ENCODE data around the gene PAWR.
A peak's percentile ranks its signal among the peaks of the same experiment; 100 is the strongest.

PAWR gene

GRCh38 chr12:79674629-79675028 lies 16.1 kb downstream of the PAWR start:
- H3K27ac Mint-ChIP-seq: no peak overlapping the region
- no peak overlapping the region for H3K4me3 Mint-ChIP-seq
- peaks cover 15% of the 10 kb centered on the region for H3K9me3 Mint-ChIP-seq
- peaks cover 37% of the 10 kb centered on the region for H3K36me3 Mint-ChIP-seq (ENCODE audit: low read depth)
- H3K4me1 Mint-ChIP-seq: peaks cover 6% of the 10 kb centered on the region
- TF ChIP-seq, protein P1, sequence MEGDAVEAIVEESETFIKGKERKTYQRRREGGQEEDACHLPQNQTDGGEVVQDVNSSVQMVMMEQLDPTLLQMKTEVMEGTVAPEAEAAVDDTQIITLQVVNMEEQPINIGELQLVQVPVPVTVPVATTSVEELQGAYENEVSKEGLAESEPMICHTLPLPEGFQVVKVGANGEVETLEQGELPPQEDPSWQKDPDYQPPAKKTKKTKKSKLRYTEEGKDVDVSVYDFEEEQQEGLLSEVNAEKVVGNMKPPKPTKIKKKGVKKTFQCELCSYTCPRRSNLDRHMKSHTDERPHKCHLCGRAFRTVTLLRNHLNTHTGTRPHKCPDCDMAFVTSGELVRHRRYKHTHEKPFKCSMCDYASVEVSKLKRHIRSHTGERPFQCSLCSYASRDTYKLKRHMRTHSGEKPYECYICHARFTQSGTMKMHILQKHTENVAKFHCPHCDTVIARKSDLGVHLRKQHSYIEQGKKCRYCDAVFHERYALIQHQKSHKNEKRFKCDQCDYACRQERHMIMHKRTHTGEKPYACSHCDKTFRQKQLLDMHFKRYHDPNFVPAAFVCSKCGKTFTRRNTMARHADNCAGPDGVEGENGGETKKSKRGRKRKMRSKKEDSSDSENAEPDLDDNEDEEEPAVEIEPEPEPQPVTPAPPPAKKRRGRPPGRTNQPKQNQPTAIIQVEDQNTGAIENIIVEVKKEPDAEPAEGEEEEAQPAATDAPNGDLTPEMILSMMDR (IDR thresholded peaks at IDR 0.05; ENCODE audit: unreplicated experiment in 3 of 3): no peak
- H3K27me3 Mint-ChIP-seq (ENCODE audit: low read depth): no peaks in the 10 kb centered on the region

GRCh38 chr12:79673354-79673753 lies 17.4 kb downstream of the PAWR start:
- Mint-ChIP-seq H3K36me3 (ENCODE audit: low read depth) (peaks cover 37% of the 10 kb centered on the region), H3K9me3 (peaks cover 15% of the 10 kb centered on the region), H3K27me3 (ENCODE audit: low read depth) (no peaks in the 10 kb centered on the region), H3K4me1 (peaks cover 6% of the 10 kb centered on the region), H3K27ac (peak overlapping the region in 1 of 3 experiments; percentile 13), H3K4me3 (no peak overlapping the region)
- TF ChIP-seq, protein P1 (IDR thresholded peaks at IDR 0.05; ENCODE audit: unreplicated experiment in 3 of 3): no peak

DNA sequence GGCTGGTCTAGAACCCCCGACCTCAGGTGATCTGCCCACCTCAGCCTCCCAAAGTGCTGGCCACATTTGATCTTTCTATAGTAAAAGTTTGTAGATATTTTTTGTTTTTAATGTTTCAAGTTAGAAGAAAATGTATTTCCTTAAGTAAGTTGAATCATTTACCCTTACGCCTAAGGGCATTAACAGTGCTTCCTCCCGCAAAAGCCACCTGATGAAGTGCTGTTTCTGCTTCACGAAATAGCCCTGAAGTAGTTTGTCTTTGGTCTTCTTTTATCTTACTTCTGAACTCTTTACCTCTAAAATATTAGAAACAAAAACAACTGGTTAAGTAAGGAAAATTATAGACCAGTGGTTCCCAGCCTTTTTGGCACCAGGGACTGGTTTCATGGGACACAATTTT lies 22.7 kb downstream of the PAWR start:
- no peak overlapping the region for H3K27ac Mint-ChIP-seq
- H3K4me1 Mint-ChIP-seq: peaks cover 20% of the 10 kb centered on the region
- peaks cover 7% of the 10 kb centered on the region for H3K9me3 Mint-ChIP-seq
- TF ChIP-seq, protein P1 (IDR thresholded peaks at IDR 0.05; ENCODE audit: unreplicated experiment in 3 of 3): no peak
- peaks cover 18% of the 10 kb centered on the region for H3K36me3 Mint-ChIP-seq (ENCODE audit: low read depth)
- H3K27me3 Mint-ChIP-seq (ENCODE audit: low read depth): no peaks in the 10 kb centered on the region
- no peak overlapping the region for H3K4me3 Mint-ChIP-seq

DNA sequence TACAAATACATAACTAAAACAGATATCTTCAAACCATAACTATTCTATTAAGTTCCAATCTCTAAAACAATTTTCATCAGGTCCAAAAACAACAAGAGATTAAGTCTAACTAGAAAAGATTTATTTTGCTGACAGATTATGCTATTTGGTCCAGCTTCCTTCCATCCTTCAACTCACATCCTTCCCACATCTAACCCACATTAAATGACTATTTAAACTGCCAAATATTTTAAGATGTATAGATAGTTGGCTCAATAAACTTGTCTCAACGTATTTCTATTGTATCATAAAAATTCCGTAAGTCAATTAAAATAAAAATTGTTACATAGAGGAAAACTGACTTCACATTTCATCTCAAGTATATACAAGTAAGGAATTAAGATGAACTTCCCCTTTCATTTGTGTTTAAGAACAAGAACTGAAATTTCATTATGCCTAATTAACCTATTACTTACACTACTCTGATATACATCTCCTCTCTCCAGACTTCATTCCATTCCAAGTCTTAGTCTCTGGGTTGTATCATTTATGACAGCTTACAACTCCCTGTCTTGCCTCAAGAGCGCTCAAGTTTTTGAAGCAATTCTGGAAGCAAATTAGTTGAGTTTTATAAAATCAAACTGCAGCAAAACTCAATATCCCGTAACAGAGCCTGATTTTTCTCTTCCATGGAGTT lies 25.4 kb downstream of the PAWR start:
- TF ChIP-seq, protein P1 (IDR thresholded peaks at IDR 0.05; ENCODE audit: unreplicated experiment in 3 of 3): no peak
- Mint-ChIP-seq H3K36me3 (ENCODE audit: low read depth) (peaks cover 12% of the 10 kb centered on the region), H3K27me3 (ENCODE audit: low read depth) (no peaks in the 10 kb centered on the region), H3K27ac (peak overlapping the region; percentile 63 to 91 (median 77)), H3K9me3 (no peaks in the 10 kb centered on the region), H3K4me1 (peaks cover 34% of the 10 kb centered on the region), H3K4me3 (no peak overlapping the region)

GRCh38 chr12:79664518-79664917 lies 26.2 kb downstream of the PAWR start:
- H3K4me1 Mint-ChIP-seq: peaks cover 42% of the 10 kb centered on the region
- no peaks in the 10 kb centered on the region for H3K27me3 Mint-ChIP-seq (ENCODE audit: low read depth)
- H3K9me3 Mint-ChIP-seq: no peaks in the 10 kb centered on the region
- H3K4me3 Mint-ChIP-seq: no peak overlapping the region
- peak overlapping the region; percentile 63 to 91 (median 77) for H3K27ac Mint-ChIP-seq
- TF ChIP-seq, protein P1 (IDR thresholded peaks at IDR 0.05; ENCODE audit: unreplicated experiment in 3 of 3): no peak
- H3K36me3 Mint-ChIP-seq (ENCODE audit: low read depth): peaks cover 12% of the 10 kb centered on the region

Measured in nephron (organoid).